Measurements from ENCODE around the gene CDH3. TPM values are rescaled to one million over a fixed set of nuclear protein-coding genes. Genes with fewer than 3 reads are reported as not detected.

The CDH3 gene
- total RNA-seq, 6 donors from 2014 or later, result 3.6 to 12.3 (median 9.9) TPM

- Histone ChIP-seq H3K4me1 (no peaks in the 10 kb centered on the region), H3K27me3 (no peaks in the 10 kb centered on the region), H3K4me3 (no peak overlapping the region), H3K36me3 (no peaks in the 10 kb centered on the region), H3K27ac (no peak overlapping the region), H3K9me3 (no peaks in the 10 kb centered on the region)
- TF ChIP-seq CTCF (IDR thresholded peaks at IDR 0.05), result no peak
- DNase-seq (no peak), ATAC-seq (ENCODE audit: low FRiP score in 2 of 2) (no peak)
- 94 to 100% methylated on average over 2 of the region's 2 CpGs for WGBS, 2 donors
These were observed 7.5 kb downstream of the CDH3 start for GRCh38 chr16:68652659-68653058.

DNA sequence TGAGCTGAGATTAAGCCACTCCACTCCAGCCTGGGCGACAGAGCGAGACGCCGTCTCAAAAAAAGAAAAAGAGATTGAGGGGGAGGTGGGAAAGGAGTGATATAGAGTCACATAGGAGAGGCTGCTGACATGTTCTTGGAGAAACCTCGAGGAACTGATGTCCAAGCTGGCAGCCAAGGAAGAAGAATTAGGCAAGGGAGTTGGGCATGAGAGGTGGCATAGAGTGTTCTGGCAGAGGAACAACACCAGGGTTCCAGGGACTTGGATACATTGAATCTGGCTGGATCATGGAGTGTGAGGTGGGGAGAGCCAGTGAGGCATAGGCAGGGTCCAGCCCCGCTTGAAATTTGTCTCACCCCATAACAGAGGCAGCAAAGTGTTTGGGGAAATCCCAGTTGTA, 10.7 kb downstream of the CDH3 start:
- H3K27me3 ChIP-seq, result no peaks in the 10 kb centered on the region
- WGBS, 2 donors, result 77 to 86% methylated on average over 6 of the region's 6 CpGs
- TF ChIP-seq CTCF (IDR thresholded peaks at IDR 0.05) (no peak), POLR2AphosphoS5 (IDR thresholded peaks at IDR 0.05) (no peak), EP300 (IDR thresholded peaks at IDR 0.05) (no peak), POLR2A (IDR thresholded peaks at IDR 0.05) (no peak)
- no peak for DNase-seq
- ATAC-seq (ENCODE audit: low FRiP score in 2 of 2), result no peak
- H3K36me3 ChIP-seq, result no peaks in the 10 kb centered on the region
- no peak overlapping the region for H3K4me3 ChIP-seq
- H3K4me1 ChIP-seq, result no peaks in the 10 kb centered on the region
- H3K9me3 ChIP-seq, result no peaks in the 10 kb centered on the region
- H3K27ac ChIP-seq, result no peak overlapping the region

- H3K4me3 ChIP-seq, result no peak overlapping the region
- ATAC-seq (ENCODE audit: low FRiP score in 2 of 2) (no peak), DNase-seq (no peak)
- no peaks in the 10 kb centered on the region for H3K27me3 ChIP-seq
- H3K36me3 ChIP-seq, result no peaks in the 10 kb centered on the region
- no peak overlapping the region for H3K27ac ChIP-seq
- TF ChIP-seq POLR2AphosphoS5 (IDR thresholded peaks at IDR 0.05) (no peak), CTCF (IDR thresholded peaks at IDR 0.05) (no peak), EP300 (IDR thresholded peaks at IDR 0.05) (no peak), POLR2A (IDR thresholded peaks at IDR 0.05) (no peak)
- H3K4me1 ChIP-seq, result no peaks in the 10 kb centered on the region
- 53 to 57% methylated on average over 2 of the region's 2 CpGs for WGBS, 2 donors
- no peaks in the 10 kb centered on the region for H3K9me3 ChIP-seq
These were observed 11.6 kb downstream of the CDH3 start for GRCh38 chr16:68656751-68657150.

DNA sequence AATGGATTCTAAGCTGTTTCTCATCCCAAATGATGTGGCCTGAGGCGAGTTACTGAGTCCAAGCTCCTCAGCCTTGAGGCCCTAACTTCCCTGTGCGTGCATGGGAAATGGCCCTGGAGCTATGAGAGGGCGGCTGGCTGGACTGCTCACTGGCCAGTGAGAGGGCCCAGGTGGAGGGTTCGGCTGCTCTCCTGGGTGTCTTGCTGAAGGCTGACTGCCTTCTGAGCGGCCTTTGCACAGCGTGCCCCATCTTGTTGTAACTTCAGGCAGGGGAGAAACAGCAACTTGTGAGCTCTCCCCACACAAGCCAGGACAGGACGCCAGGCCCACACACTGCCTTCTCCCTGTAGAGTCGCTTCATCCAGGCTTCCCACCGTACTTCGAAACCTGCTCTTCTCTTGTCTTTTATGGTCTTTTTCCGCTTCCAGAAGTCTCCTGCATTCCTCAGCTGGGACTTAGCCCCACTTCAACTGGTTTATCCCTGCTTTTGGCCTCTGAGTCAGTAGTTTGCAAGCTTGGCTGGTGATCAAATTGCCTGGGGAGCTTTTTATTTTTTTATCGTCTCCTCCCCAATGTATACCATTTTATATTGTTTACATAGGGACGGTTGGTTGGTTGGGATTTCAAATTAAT, 13.3 kb downstream of the CDH3 start:
- DNase-seq (no peak), ATAC-seq (ENCODE audit: low FRiP score in 2 of 2) (peak in 1 of 2 donors; percentile 62)
- TF ChIP-seq CTCF (IDR thresholded peaks at IDR 0.05) (no peak), EP300 (IDR thresholded peaks at IDR 0.05) (no peak), POLR2AphosphoS5 (IDR thresholded peaks at IDR 0.05) (no peak), POLR2A (IDR thresholded peaks at IDR 0.05) (no peak)
- Histone ChIP-seq H3K9me3 (no peaks in the 10 kb centered on the region), H3K27ac (no peak overlapping the region), H3K27me3 (no peaks in the 10 kb centered on the region), H3K4me3 (no peak overlapping the region), H3K36me3 (no peaks in the 10 kb centered on the region), H3K4me1 (no peaks in the 10 kb centered on the region)
- WGBS, 2 donors, result 66 to 72% methylated on average over 10 to 12 of the region's 13 CpGs

DNA sequence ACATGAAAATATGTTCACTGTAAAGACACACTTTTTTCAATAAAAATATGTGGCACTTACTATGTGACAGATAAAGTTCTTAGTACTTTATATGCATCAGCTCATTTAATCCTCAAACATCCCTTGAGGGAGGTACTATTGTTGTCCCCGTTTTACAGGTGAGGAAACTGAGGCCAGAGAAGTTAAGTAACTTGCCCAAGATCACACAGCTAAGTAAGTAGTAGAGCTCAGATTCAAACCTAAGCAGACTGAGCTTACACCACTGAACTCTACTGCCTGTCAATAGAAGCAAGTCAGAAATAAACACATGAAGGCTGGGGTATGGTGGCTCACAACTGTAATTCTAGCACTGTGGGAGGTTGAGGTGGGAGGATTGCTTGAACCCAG, 13.9 kb downstream of the CDH3 start:
- no peaks in the 10 kb centered on the region for H3K4me1 ChIP-seq
- H3K4me3 ChIP-seq, result no peak overlapping the region
- no peak for DNase-seq
- H3K9me3 ChIP-seq, result no peaks in the 10 kb centered on the region
- WGBS, 2 donors, result 62 to 65% methylated on average over 1 of the region's 1 CpG
- TF ChIP-seq POLR2A (IDR thresholded peaks at IDR 0.05) (no peak), CTCF (IDR thresholded peaks at IDR 0.05) (no peak), POLR2AphosphoS5 (IDR thresholded peaks at IDR 0.05) (no peak), EP300 (IDR thresholded peaks at IDR 0.05) (no peak)
- no peaks in the 10 kb centered on the region for H3K27me3 ChIP-seq
- ATAC-seq (ENCODE audit: low FRiP score in 2 of 2), result no peak
- no peak overlapping the region for H3K27ac ChIP-seq
- no peaks in the 10 kb centered on the region for H3K36me3 ChIP-seq
